GM12878 (cell line): ENCODE measurements around the gene NKX1-2. TPM values are rescaled to one million over a fixed set of nuclear protein-coding genes. Genes with fewer than 3 reads are reported as not detected.

Source experiments
- ATAC-seq: fragments of 200-7000 bp; cut with Tn5 transposase; 3 replicates; pipeline ENCODE4 v1.9.1; 2020; ENCODE audit warnings: mild to moderate bottlenecking, moderate library complexity
- BruUV-seq: library from RNA; stranded (reverse); fragments of 400-500 nt; replicated peaks from 2 replicates; lab custom pipeline; 2021; lab: Mats Ljungman, UMichigan
- CTCF ChIA-PET: fragments of 300-600 bp; sonication (Branson Sonifier 250); formaldehyde crosslinking; extraction: SDS; loops from one replicate; lab custom pipeline; 2021; ENCODE audit warnings: inconsistent platforms; lab: Yijun Ruan, JAX
- POLR2A ChIA-PET: fragments of 350-600 bp; formaldehyde crosslinking; extraction: SDS; loops from one replicate; lab custom pipeline; 2021; ENCODE audit warnings: inconsistent platforms; lab: Charles Lee
- RAD21 ChIA-PET: fragments of 300-600 bp; sonication (Branson Sonifier 250); formaldehyde crosslinking; loops from one replicate; lab custom pipeline; 2023; ENCODE audit warnings: antibody characterized with exemption; ENCODE audit not compliant: unreplicated experiment; lab: Charles Lee
- SMC1A ChIA-PET: fragments of 300-600 bp; sonication (Branson Sonifier 250); formaldehyde crosslinking; loops from one replicate; lab custom pipeline; 2023; ENCODE audit not compliant: unreplicated experiment, uncharacterized antibody; lab: Charles Lee
- DNase-seq: peaks from one replicate; pipeline ENCODE4 v3.0.0-alpha.2; 2011; ENCODE audit warnings: low read depth, low spot score
- FAIRE-seq: peaks from 3 replicates; lab custom pipeline; 2011; peaks lifted over from hg19 to GRCh38; lab: Jason Lieb, UNC
- H2AFZ ChIP-seq: 2 replicates; pipeline ENCODE4 v1.6.0; 2011; ENCODE audit warnings: low read depth, low read length, control low read depth; ENCODE audit not compliant: control insufficient read depth
- H3K27ac ChIP-seq: 2 replicates; pipeline ENCODE4 v1.5.1; 2011; ENCODE audit warnings: control low read depth; ENCODE audit not compliant: control insufficient read depth, insufficient read depth
- H3K27me3 ChIP-seq, 2 experiments: replicated peaks in 1 of 2; 2 replicates each; pipeline versions ENCODE4 v1.6.0 to v1.6.1; 2011; ENCODE audit warnings: low read length in 1 of 2; ENCODE audit not compliant: control insufficient read depth in 2 of 2, insufficient read depth in 2 of 2
- H3K36me3 ChIP-seq, 2 experiments: 2 replicates each; pipeline ENCODE4 v1.5.1; 2011; ENCODE audit warnings: low read length in 1 of 2; ENCODE audit not compliant: control insufficient read depth in 2 of 2, insufficient read depth in 2 of 2
- H3K4me1 ChIP-seq: 2 replicates; pipeline ENCODE4 v1.6.1; 2011; ENCODE audit warnings: mild to moderate bottlenecking, low read length, moderate library complexity, mixed read lengths; ENCODE audit not compliant: control insufficient read depth, insufficient read depth
- H3K4me2 ChIP-seq: 2 replicates; pipeline ENCODE4 v1.6.0; 2011; ENCODE audit warnings: control low read depth; ENCODE audit not compliant: control insufficient read depth, insufficient read depth
- H3K4me3 ChIP-seq: fragments of 200-600 bp; sonication (generic); 2 replicates; pipeline ENCODE4 v1.5.1; 2016
- H3K79me2 ChIP-seq: 2 replicates; pipeline ENCODE4 v1.6.0; 2011; ENCODE audit warnings: low read length; ENCODE audit not compliant: control insufficient read depth, insufficient read depth
- H3K9ac ChIP-seq: 2 replicates; pipeline ENCODE4 v1.8.0; 2011; ENCODE audit warnings: low read length, control low read depth, mixed read lengths; ENCODE audit not compliant: control insufficient read depth, insufficient read depth
- H3K9me3 ChIP-seq: replicated peaks from 3 replicates; pipeline ENCODE4 v1.5.1; 2011; ENCODE audit warnings: mild to moderate bottlenecking, low read length; ENCODE audit not compliant: control insufficient read depth, insufficient read depth
- H4K20me1 ChIP-seq: 2 replicates; pipeline ENCODE4 v1.6.0; 2011; ENCODE audit not compliant: control insufficient read depth, insufficient read depth
- ASH2L ChIP-seq: fragments of 300-600, 200-600 bp; sonication (generic); IDR thresholded peaks from 2 replicates; pipeline ENCODE4 v1.6.1; 2017; ENCODE audit warnings: low read depth, mild to moderate bottlenecking, borderline replicate concordance
- ATF7 ChIP-seq: fragments of 450-650 bp; IDR thresholded peaks from 2 replicates; pipeline ENCODE4 v1.6.1; 2016; ENCODE audit warnings: low read depth, mild to moderate bottlenecking
- BCL3 ChIP-seq: IDR thresholded peaks from 2 replicates; pipeline ENCODE4 v1.6.1; 2011; ENCODE audit warnings: borderline replicate concordance, low read depth, mild to moderate bottlenecking, moderate library complexity, low read length; ENCODE audit not compliant: insufficient read depth, poor library complexity, severe bottlenecking
- BRCA1 ChIP-seq: IDR thresholded peaks from 2 replicates; pipeline ENCODE4 v1.6.1; 2011; ENCODE audit warnings: low read depth, low read length, improper control_type of control experiment
- CBX5 ChIP-seq: sonication (generic); IDR thresholded peaks from 2 replicates; pipeline ENCODE4 v1.6.1; 2016; ENCODE audit warnings: low read depth, moderate library complexity, mild to moderate bottlenecking, inconsistent platforms
- NFXL1 ChIP-seq: fragments of 450-650 bp; IDR thresholded peaks from 2 replicates; pipeline ENCODE4 v1.6.1; 2017; ENCODE audit warnings: antibody characterized with exemption, mild to moderate bottlenecking, borderline replicate concordance
- RFX5 ChIP-seq: IDR thresholded peaks from 2 replicates; pipeline ENCODE4 v1.6.1; 2011; ENCODE audit warnings: low read depth, low read length, improper control_type of control experiment
- SMAD1 ChIP-seq: fragments of 450-650 bp; IDR thresholded peaks from 2 replicates; pipeline ENCODE4 v1.6.1; 2018; ENCODE audit warnings: mild to moderate bottlenecking, low read depth; ENCODE audit not compliant: partially characterized antibody
- SRF ChIP-seq, 2 experiments: IDR thresholded peaks; 2 replicates each; pipeline ENCODE4 v1.6.1; 2011; ENCODE audit warnings: low read depth in 2 of 2, low read length in 2 of 2, mild to moderate bottlenecking in 1 of 2, moderate library complexity in 1 of 2
- TARDBP ChIP-seq: IDR thresholded peaks from 2 replicates; pipeline ENCODE4 v1.6.1; 2016; ENCODE audit warnings: borderline replicate concordance
- USF2 ChIP-seq: IDR thresholded peaks from 2 replicates; pipeline ENCODE4 v1.6.1; 2011; ENCODE audit warnings: low read depth, low read length, improper control_type of control experiment, borderline replicate concordance
- ZNF622 ChIP-seq: fragments of 450-650 bp; IDR thresholded peaks from 2 replicates; pipeline ENCODE4 v1.6.1; 2017; ENCODE audit warnings: mild to moderate bottlenecking, inconsistent platforms
- ZNF687 ChIP-seq: fragments of 450-650 bp; IDR thresholded peaks from 2 replicates; pipeline ENCODE4 v1.6.1; 2017; ENCODE audit warnings: mild to moderate bottlenecking, moderate library complexity
- WGBS: methylation state at CpG from one replicate; pipeline ENCODE4 v1.1.6; 2016; ENCODE audit warnings: low lambda C conversion rate; ENCODE audit not compliant: insufficient replicate concordance, insufficient coverage; ENCODE audit errors: missing lambda C conversion rate; 5-methylcytosine and 5-hydroxymethylcytosine counted together
- in situ Hi-C: fragments of 300-500 bp; cut with MboI; formaldehyde crosslinking; loops from 9 replicates; pipeline ENCODE4 v1.14.3; 2018; ENCODE audit warnings: mixed read lengths
- intact Hi-C: fragments of 100-400 bp; cut with micrococcal nuclease; formaldehyde crosslinking; loops from one replicate; pipeline ENCODE4 v1.14.2; 2022; ENCODE audit not compliant: unreplicated experiment
- polyA plus RNA-seq, 11 experiments: library from polyadenylated mRNA; depleted of rRNA in 4 of 11; unstranded in 6 of 11; stranded (reverse) in 5 of 11; fragments of >200 nt; fragmentation: Nextera tagmentation in 4 of 11; fragmentation: Illumina TruSeq in 1 of 11; extraction: Ambion mirVana in 4 of 11; extraction: Trizol in 1 of 11; gene quantifications; 1 replicate in 1 of 11; 2 replicates in 10 of 11; pipeline versions ENCODE4 v1.2.1 to v1.2.3, GENCODE V29; 2011 to 2016; ENCODE audit warnings: inconsistent platforms in 2 of 11, missing spikeins in 2 of 11, low read depth in 1 of 11
- total RNA-seq, 4 experiments: library from RNA; depleted of rRNA in 3 of 4; stranded (reverse); fragments of >200 nt in 3 of 4; fragmentation: Illumina TruSeq in 1 of 4; extraction: Trizol in 1 of 4; gene quantifications; 2 replicates each; pipeline versions ENCODE4 v1.2.1 to v1.2.3, GENCODE V29; 2013 to 2021
- TF ChIP-seq, protein P1 (sequence below): IDR thresholded peaks from 2 replicates; pipeline ENCODE4 v1.6.1; 2012; ENCODE audit warnings: low read depth, low read length, improper control_type of control experiment

The NKX1-2 gene
- total and polyA plus RNA-seq, 10 of the 15 experiments (the other 5 are each of a cell fraction or from before 2014, with no cell fraction given), result not detected

GRCh38 chr10:124492266-124492665, 42.4 kb upstream of the NKX1-2 start:
- ChIA-PET POLR2A (no interaction called here), CTCF (no interaction called here), RAD21 (no interaction called here)
- H3K4me1 ChIP-seq, result no peaks in the 10 kb centered on the region; the same call in 1 of the 2 replicates
- H3K9me3 ChIP-seq, result no peaks in the 10 kb centered on the region; the same call in 2 of the 3 replicates
- in situ Hi-C loops, result no loop called here
- no peaks in the 10 kb centered on the region for H4K20me1 ChIP-seq
- WGBS, result 65% methylated on average over 8 of the region's 8 CpGs
- no peak overlapping the region for H3K27ac ChIP-seq
- H3K9ac ChIP-seq, result no peak overlapping the region
- ATAC-seq, result no peak
- no peak for FAIRE-seq
- H3K4me2 ChIP-seq, result no peak overlapping the region
- H3K79me2 ChIP-seq, result no peaks in the 10 kb centered on the region
- H3K27me3 ChIP-seq, result no peaks in the 10 kb centered on the region
- no peaks in the 10 kb centered on the region for H3K36me3 ChIP-seq
- no peak overlapping the region for H2AFZ ChIP-seq
- no peak for DNase-seq
- no peak overlapping the region for H3K4me3 ChIP-seq
- TF ChIP-seq, protein P1, sequence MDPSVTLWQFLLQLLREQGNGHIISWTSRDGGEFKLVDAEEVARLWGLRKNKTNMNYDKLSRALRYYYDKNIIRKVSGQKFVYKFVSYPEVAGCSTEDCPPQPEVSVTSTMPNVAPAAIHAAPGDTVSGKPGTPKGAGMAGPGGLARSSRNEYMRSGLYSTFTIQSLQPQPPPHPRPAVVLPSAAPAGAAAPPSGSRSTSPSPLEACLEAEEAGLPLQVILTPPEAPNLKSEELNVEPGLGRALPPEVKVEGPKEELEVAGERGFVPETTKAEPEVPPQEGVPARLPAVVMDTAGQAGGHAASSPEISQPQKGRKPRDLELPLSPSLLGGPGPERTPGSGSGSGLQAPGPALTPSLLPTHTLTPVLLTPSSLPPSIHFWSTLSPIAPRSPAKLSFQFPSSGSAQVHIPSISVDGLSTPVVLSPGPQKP, result no peak
- no peak for TF ChIP-seq RFX5
- no peak for TF ChIP-seq CBX5
- no peak for TF ChIP-seq BRCA1
- TF ChIP-seq SRF (IDR thresholded peaks at IDR 0.05; ENCODE audit: low read depth in 2 of 2, low read length in 2 of 2), result no peak
- TF ChIP-seq ASH2L, result no peak
- TF ChIP-seq ZNF622, result no peak
- TF ChIP-seq SMAD1, result no peak
- TF ChIP-seq BCL3, result no peak
- TF ChIP-seq ZNF687, result no peak
- no peak for TF ChIP-seq NFXL1
- TF ChIP-seq TARDBP, result no peak
- TF ChIP-seq ATF7, result no peak
- TF ChIP-seq USF2, result no peak
- TF ChIP-seq, all 136 proteins: peak for 0
- BruUV-seq, result no TSS peak
- SMC1A ChIA-PET, result no interaction called here
- intact Hi-C loops, result no loop called here
